NCI-H1436 (cell line): ENCODE measurements around the gene C19orf12.

Experiments
- DNase-seq: peaks from one replicate; lab custom pipeline; 2025; lab: John Stamatoyannopoulos, UW

C19orf12 gene

DNA sequence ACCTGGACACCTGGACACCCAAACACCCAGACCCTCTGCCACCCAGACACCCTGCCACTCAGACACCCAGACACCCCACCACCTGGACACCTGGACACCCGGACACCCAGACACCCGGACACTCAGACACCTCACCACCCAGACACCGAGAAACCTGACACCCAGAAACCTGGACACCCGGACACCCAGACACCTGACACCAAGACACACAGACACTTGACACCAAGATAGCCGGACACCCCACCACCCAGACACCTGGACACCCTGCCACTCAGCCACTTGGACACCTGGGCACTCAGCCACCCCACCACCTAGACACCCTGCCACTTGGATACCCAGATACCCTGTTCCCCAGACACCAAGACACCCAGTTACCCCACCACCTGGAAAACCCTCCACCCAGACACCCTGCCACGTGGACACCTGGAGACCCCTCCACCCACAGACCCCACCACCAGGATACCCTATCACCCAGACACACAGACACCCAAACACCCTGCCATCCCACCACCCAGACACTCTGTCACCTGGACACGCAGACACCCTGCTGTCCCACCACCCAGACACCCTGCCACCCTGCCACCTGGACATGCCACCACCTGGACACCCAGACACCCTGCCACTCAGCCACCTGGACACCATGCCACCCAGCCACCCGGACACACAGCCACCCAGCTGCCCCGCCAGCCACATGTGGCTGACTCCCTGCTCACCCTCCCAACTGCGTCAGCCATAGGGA, 17.4 kb downstream of the C19orf12 start:
- no peak for DNase-seq

DNA sequence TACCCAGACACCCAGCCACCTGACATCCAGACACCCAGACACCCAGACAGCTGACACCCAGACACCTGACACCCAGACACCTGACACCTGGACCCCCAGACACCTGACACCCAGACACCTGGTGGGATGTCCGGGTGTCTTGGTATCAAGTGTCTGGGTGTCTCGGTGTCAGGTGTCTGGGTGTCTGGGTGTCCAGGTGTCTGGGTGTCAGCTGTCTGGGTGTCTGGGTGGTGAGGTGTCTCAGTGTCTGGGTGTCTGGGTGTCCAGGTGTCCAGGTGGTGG, 18.6 kb downstream of the C19orf12 start:
- DNase-seq: no peak

DNA sequence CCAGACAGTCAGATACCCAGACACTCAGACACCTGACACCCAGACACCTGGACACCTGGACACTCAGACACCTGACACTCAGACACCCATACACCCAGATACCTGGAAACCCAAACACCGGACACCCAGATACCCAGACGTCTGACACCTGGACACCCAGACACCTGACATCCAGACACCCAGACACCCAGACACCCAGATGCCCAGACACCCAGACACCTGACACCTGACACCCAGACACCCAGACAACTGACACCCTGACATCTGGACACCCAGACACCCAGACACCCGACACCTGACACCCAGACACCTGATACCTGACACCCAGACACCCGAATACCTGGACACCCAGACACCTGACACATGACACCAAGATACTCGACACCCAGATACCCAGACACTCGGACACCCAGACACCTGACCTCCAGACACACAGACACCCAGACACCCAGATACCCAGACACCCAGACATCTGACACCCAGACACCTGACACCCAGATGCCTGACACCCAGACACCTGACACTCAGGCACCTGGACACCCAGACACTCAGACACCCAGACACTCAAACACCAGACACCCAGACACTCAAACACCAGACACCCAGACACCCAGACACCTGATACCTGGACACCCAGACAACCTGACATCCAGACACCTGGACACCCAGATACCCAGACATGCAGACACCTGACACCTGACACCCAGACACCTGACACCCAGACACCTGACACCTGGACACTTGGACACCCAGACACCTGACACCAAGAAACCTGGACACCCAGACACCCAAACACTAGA, 19.1 kb downstream of the C19orf12 start:
- DNase-seq: no peak

DNA sequence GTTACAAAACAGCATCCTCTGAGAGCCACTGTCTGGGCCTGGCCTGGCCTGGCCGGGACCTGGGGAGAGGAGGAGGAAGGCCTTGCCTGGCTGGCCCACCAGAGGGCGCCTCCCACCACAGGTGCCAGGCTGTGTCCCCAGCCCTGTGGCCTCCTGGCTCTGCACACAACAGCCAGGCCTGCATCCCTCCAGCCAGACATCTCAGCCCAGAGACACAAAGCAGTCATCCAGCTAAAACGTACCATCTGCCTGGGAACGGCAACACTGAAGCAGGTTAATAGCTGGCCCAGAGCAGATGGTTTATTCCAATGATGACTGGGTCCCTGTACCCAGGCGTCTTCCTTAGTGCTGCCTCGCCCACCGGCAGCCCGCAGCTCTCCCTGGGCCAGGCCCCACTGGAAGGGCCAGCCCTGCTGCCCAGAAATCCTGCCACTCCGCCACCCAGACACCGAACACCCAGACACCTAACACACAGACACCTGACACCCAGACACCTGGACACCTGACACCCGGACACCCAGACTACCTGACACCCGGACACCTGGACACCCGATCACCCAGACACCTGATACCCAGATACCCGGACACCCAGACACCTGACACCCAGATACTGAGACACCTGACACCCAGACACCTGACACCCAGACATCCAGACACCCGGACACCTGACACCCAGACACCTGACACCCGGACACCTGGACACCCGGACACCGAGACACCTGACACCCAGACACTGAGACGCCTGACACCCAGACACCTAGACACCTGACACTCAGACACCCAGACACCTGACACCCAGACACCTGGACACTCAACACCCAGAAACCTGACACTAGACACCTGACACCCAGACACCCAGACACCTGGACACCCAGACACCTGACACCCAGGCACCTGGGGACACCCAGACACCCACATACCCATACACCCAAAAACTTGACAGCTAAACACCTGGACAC, 20.1 kb downstream of the C19orf12 start:
- no peak for DNase-seq

DNA sequence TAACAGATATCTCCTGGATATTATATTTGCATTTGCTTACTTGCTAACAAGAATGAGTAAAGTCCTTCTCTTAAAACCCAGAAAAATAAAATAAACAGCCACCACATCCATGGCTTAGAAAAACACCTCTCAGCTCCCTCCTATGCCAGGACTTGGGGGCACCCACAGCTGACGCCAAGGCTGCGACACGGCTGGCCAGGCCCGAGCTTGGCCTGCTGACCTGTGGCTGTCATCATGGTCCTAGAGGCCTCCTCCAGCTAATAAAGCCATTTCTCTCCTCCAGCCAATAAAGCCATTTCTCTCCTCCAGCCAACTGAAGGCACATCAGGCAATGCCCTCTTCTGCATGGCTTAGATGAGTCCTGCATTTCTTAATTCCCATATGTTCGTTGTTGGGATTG, 20.9 kb downstream of the C19orf12 start:
- no peak for DNase-seq

DNA sequence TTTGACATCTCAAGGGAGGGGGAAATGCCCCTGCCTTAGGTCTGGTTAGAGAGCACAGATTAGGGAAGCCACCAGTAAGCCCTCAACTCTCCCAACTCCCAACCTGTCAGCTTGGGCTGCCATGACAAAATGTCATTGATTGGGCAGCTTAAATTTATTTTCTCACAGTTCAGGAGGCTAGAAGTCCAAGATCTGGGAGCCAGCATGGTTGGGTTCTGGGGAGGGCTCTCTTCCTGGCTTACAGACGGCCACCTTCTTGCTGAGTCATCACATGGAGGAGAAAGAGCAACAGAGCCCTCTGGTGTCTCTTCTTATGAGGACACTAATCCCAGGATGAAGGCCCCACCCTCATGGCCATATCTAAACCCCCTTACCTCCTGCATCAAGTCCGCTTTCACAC, 24.2 kb downstream of the C19orf12 start:
- no peak for DNase-seq

DNA sequence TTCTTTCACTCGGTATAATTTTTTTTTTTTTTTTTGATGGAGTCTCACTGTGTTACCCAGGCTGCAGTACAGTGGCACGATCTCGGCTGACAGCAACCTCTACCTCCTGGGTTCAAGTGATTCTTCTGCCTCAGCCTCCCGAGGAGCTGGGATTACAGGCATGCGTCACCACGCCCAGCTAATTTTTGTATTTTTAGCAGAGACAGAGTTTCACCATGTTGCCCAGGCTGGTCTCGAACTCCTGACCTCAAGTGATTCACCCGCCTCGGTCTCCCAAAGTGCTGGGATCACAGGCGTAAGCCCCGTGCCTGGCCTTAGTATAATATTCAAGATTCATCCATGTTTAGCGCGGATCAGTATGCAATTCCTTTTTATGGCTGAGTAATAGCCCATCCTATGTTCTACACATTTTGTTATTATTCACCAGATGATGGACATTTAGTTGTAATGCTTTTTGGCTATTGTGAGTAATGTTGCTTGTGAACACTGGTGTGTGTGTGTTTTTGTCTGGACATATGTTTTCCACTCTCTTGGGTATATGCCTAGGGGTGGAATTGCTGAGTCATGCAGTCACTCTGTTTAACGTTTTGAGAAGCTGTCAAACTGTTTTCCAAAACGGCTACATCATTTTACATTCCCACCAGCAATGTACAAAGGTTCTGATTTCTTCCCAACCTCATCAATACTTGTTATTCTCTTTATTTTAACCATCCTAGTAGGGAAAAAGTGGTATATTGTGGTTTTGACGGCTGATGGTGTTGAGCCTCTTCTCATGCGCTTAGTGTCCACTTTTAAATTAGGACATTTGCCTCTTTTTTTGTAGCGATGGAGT, 26.9 kb downstream of the C19orf12 start:
- no peak for DNase-seq

DNA sequence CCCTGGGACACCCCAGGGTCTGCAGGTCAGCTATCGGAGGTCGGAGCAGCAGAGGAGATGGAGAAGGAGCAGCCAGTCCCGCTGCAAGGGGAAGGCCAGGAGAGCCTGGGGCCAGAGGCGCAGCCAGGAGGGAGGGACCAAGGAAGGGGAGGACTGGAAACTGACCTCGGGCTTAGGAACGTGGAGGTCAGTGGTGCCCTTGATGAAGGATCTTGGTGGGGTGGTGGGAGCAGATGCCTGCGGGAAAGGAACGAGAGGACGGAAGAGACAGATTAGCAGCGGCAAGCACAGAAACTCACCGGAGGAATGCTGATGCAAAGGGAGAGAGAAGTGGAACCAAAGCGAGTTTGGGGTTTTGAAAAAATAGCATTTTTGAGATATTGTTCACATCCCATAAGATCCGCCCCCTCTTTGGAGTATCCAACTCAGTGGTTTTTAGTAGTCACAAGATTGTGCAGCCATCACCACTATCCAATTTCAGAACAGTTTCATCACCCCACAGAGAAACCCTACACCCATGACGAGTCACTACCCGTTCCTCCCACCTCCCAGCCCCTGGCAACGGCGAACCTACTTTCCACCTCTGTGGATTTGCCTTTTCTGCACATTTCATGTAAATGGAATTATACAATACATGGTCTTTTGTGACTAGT, 27.7 kb downstream of the C19orf12 start:
- DNase-seq: no peak

DNA sequence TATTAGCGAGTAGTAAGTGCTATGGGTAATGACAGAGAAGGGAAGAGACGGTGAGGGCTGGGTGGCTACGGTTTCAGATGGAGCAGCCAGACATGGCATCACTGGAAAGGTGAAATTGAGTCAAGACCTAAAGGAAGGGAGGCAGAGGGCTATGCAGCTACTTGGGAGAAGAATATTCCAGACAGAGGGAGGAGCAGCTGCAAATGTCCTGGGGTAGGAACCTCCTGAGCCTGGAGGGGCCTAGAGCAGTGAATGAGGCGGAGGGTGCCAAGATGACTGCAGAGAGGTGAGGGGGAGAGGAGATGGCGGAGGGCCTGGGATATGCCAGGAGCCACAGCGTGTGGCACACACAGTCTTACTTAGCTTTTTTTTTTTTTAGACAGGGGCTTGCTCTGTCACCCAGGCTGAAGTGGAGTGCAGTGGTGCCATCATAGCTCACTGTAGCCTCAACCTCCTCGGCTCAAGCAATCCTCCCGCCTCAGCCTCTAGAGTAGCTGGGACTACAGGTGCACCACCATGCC, 28.7 kb downstream of the C19orf12 start:
- DNase-seq: no peak

DNA sequence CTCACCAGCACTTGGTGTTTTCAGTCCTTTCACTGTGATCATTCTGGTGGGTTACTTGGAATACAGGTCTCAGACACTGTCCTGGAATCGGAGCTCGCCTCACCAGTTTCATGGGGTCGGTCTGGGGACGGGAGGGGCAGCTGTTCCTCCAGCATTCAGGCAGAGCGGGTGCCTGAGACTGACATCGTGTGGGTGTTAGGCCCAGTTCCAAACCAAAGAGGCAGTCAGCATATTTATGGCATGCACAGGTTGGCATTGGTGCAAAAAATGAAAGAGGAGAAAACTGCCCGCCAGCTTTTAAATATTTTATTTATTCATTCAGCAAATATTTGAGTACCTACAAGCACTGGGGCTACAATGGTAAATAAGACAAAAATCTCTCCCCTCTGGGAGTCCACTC, 29.7 kb downstream of the C19orf12 start:
- DNase-seq: no peak

DNA sequence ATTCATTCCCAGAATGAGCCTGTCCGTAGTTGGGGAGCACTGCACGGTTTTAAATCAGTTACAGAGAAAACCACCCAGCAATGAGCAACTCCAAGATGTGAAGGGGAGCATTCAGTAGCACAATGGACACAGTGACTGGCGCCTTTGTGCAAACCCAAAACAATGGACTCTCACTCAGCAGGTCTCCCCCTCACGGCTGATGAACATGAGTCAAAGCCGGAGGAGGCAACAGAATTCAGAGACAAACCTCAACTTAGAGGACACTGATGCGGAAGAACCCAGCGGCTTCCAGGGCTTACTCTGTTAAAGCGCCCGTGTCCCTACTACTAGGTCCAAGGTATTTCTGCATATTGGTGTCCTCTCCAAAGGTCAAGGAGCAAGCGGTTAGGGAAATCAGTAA, 32.1 kb downstream of the C19orf12 start:
- no peak for DNase-seq

DNA sequence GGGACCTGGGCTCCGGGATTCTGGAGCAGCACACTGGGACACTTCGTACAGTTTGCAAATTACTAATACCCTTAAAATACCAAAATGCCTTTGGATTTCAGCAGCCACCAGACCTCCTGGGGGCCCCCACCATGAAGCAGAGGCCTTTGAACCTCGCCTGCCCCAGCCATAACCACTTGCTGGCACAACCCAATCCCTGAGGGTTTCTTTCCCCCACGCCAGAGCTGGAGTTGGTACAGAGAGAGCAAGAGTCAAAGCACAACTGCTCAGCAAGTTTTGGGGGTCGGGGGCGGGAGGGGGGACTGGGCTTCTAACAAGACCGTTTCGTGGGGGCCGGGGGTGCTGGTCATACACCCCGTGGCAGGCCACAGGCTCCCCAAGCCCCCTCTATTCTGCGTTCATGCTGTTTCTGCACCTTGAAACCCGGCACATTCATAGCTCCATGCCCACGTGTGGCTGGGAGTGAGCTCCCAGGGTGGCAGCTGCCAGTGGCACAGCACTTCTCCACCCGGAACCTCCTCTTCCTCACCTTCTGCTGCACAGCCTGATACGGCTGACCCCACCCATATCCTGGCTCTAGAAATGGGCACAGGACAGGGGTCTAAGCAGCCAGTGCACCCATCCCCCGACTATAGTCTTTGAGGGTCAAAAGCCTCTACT, 32.7 kb downstream of the C19orf12 start:
- DNase-seq: no peak

DNA sequence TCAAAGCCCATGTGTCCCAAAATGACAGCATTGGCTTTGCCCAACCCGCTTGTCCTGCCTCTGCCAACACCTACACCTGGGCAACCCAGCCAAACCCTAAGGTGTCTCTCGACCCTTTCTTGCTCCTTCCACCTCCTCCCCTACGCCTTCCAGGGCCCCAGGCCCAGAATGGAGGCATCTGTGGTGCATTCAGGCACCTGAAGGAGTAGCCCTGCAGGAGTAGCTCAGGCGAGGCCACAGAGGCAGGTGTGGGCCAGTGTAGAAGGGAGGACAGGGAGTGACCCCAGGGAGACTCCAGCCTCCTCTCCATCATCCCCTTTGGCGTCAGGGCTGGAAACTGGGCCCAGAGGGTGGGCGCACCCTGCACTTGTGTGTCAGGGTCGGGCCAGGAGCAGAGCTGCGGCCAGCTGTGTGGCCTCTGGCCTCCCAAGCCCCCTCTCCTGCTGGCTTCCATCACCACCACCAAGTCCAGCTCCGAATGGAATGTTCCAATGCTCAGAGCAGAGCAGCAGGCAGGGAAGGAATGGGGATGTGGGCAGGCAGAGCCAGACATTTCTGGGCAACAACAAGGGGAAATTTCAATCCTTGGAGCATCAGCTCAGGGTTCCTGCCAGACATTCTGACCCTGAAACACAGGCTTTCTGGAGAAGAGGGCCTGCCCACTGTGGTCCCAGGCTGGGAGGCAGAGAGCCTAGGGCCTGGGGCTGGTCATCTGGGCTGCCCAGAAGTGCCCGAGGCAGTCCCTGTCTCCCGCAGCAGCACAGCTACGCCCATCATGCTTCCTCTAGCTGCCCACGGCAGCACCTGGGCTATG, 33.4 kb downstream of the C19orf12 start:
- DNase-seq: no peak

DNA sequence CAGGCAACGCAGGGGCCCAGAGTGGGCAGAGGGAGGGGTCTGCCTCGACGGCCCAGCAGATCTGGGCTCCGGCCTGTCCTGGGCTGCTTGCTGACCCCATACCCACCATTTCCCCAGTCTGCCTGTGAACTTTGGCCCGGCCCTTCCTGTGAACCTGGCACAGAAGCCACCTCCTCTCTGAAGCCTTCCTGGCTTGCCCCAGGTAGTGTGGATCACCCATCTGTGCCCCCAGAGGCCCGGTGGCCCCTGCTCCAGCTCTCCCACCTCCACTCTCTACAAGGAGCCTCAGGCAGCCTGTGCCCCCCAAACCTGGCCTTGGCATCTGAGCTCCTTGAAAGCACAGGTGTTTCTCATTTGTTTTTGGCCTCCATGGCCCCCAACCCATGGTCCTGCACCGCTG, 34.1 kb downstream of the C19orf12 start:
- no peak for DNase-seq

DNA sequence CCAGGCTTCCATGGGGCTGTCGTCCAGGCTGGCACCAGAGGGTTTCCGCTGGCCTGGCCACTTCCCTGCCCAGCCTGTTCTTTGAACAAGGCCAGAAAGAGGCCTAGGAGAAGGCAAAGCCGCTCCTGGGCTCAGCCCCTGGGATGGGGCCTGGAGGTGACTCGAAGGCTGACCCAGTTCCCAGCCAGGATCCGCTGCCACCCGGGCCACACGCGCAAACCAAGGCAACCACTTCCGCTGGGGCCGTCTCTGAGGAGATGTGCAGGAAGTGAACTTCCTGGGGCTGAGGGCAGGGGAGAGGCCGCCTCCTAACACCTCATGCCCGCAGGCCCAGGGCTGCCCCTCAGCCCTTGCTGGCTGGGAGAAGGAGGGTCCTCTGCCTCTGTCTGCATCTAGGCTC, 34.6 kb downstream of the C19orf12 start:
- no peak for DNase-seq

DNA sequence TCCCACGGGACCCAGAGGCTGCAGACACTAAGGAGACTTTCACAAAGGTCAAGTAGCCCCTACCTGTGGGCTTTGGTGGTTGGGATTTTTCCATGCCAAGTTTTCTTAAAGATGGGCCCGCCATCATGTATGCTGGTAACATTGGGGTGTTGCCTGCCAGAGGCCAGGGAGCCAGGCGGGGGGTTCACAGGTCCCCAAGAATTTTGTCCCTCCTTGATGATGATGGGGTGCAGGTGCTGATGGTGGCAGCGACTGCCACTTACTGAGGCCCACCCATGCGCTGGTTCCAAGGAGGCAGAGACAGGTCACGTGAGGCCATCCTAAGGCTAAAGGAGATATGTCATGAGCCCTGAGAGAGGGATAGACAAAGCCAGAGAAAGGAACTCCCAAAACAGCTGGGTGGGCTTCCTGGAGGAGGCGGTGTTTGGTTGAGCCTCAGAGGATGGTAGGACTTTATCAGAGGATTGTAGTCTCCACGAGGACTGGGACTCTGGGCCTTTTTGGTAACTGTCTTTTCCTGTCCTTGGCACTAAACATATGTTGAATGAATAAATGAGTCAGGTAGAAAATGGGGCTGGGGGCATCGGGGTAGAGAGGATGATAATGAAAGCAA, 35.4 kb downstream of the C19orf12 start:
- no peak for DNase-seq

DNA sequence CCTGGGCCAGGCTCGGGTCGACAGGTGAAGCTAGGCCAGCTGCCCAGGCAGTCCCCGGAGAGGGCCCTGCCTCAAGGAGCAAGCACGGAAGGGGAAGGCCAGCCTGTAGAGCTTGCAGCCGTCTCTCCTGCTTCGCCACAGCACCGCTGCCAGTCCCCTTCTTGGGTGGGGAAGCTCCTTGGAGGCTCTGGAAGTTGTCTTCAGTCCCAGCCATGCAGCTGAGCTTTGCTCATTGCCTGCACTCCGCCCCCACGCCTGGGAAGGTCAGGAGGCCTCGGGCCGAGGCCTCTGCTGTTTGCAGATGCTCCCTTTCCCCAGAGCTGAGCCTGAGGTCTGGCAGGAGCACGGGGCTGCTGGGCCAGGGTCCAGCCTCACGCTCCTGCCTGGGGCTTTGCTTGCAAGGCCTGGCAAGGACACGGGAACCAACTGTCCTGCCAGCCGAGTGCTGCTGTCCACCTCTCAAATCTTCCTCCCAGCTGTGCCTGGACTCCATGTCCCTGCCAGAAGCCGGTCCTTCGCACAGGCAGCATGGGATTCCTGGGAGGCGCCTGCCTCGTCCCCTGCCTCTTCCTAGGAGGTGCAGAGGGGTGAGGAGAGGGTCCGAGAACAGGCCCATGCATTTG, 36.5 kb downstream of the C19orf12 start:
- DNase-seq: no peak

DNA sequence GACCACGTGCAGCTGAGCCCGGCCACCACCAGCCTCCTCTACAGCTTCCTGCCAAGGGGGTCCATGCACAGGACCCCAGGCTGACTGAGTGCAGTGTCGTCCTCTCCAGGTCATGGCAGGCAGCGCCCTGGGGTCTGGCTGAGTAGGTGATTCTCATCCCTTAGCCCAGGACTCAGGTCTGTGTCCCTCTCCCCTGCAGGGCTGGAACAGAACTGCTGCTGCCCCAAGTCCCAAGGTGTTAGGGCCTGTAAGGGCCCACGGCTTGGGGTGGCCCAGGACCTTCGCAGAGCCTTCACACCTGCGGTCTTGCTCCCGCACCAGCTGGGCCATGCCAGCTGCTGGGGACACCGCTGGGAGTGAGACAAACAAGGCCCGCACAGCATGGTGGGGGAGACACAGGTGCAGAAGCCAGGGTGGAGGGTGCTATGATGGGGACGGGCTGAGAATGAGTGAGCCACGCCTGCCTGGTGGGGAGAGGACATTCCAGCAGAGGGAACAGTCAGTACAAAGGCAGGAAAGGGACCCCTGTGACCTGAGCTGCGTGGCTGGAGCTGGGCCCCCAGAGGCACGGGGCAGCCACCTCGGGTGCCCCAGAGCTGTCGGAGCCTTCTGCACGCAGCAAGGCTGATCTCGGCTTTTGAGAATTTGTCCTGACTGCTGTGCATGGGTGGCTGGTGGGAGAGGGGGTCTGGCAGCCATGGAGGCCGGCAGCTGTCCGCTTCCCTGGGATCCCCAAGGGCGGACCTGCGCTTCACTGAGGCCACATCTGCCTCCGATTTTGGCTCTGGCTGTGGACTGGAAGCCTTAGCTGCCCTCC, 37.9 kb downstream of the C19orf12 start:
- no peak for DNase-seq
